Neutrophil (primary cell): ENCODE measurements around the gene FCAR.
A peak's percentile ranks its signal among the peaks of the same experiment; 100 is the strongest.
"Not testable (repeated sequence)": the region's sequence is repeated elsewhere in the genome, so short reads cannot be mapped to it uniquely, and the experiment has no call there.

Experiments
- H3K27ac ChIP-seq: fragments of 200-600 bp; sonication (generic); 2 replicates; pipeline ENCODE4 v1.5.1; 2016; ENCODE audit warnings: mild to moderate bottlenecking, moderate library complexity
- H3K27me3 ChIP-seq: fragments of 200-600 bp; sonication (generic); 2 replicates; pipeline ENCODE4 v1.6.0; 2016; ENCODE audit warnings: mild to moderate bottlenecking
- H3K36me3 ChIP-seq: fragments of 200-600 bp; sonication (generic); 2 replicates; pipeline ENCODE4 v1.5.1; 2017
- H3K4me1 ChIP-seq, 2 experiments: fragments of 200-600 bp in 1 of 2; sonication (generic) in 1 of 2; 1 replicate in 1 of 2; 2 replicates in 1 of 2; pipeline versions ENCODE4 v1.5.1 to v1.6.1; 2013 to 2016; ENCODE audit warnings: low read depth in 1 of 2, low read length in 1 of 2, mild to moderate bottlenecking in 1 of 2, moderate library complexity in 1 of 2; ENCODE audit not compliant: control insufficient read depth in 1 of 2, insufficient read depth in 1 of 2
- H3K4me3 ChIP-seq, 2 experiments: fragments of 200-600 bp in 1 of 2; sonication (generic) in 1 of 2; 1 replicate in 1 of 2; 2 replicates in 1 of 2; pipeline ENCODE4 v1.5.1; 2013 to 2016; ENCODE audit warnings: low read depth in 1 of 2, low read length in 1 of 2, mild to moderate bottlenecking in 1 of 2, moderate library complexity in 1 of 2
- H3K9me3 ChIP-seq: fragments of 200-600 bp; sonication (generic); 2 replicates; pipeline ENCODE4 v1.5.1; 2016
- CTCF ChIP-seq: fragments of 200-600 bp; sonication (generic); IDR thresholded peaks from 2 replicates; pipeline ENCODE4 v1.5.1; 2016; ENCODE audit warnings: antibody characterized with exemption

FCAR gene

GRCh38 chr19:54873990-54874389 lies at the start of gene FCAR:
Gene FCAR (plus strand): TSS chr19:54874235. CDS start chr19:54874290, 55 bp downstream.
- Histone ChIP-seq H3K4me3 (peak within 1 kb of the TSS; percentile 84 to 92), H3K4me1 (peaks cover 69 to 73% of the 10 kb centered on the region in 2 experiments), H3K27me3 (no peaks in the 10 kb centered on the region), H3K9me3 (no peaks in the 10 kb centered on the region), H3K27ac (peak within 1 kb of the TSS; percentile 95), H3K36me3 (peaks cover 7% of the 10 kb centered on the region)
- no peak for TF ChIP-seq CTCF

- not testable (repeated sequence) for H3K27me3 ChIP-seq, H3K4me3 ChIP-seq, H3K36me3 ChIP-seq, H3K9me3 ChIP-seq
- Histone ChIP-seq H3K4me1 (peaks cover 23 to 25% of the 10 kb centered on the region in 2 experiments), H3K27ac (peak overlapping the region; percentile 80)
Measured at GRCh38 chr19:54824416-54824815, 49.6 kb upstream of the FCAR start.

- H3K27ac ChIP-seq = peak overlapping the region; percentile 80
- H3K36me3 ChIP-seq, H3K9me3 ChIP-seq, H3K27me3 ChIP-seq: not testable (repeated sequence)
- H3K4me3 ChIP-seq = peak overlapping the region in 1 of 2 experiments; percentile 24
- H3K4me1 ChIP-seq = peaks cover 23 to 24% of the 10 kb centered on the region in 2 experiments
Measured at GRCh38 chr19:54825326-54825725, 48.7 kb upstream of the FCAR start.

- H3K4me1 ChIP-seq = peaks cover 23 to 24% of the 10 kb centered on the region in 2 experiments
- H3K9me3 ChIP-seq, H3K36me3 ChIP-seq, H3K4me3 ChIP-seq, H3K27me3 ChIP-seq, H3K27ac ChIP-seq: not testable (repeated sequence)
Measured at GRCh38 chr19:54828064-54828463, 46.0 kb upstream of the FCAR start.

- H3K36me3 ChIP-seq, H3K9me3 ChIP-seq, H3K27me3 ChIP-seq, H3K27ac ChIP-seq, H3K4me3 ChIP-seq: not testable (repeated sequence)
- H3K4me1 ChIP-seq = peaks cover 7 to 13% of the 10 kb centered on the region in 2 experiments
Measured at GRCh38 chr19:54832496-54832895, 41.5 kb upstream of the FCAR start, which contains the start of gene KIR2DS4. Gene KIR2DS4 (plus strand): TSS chr19:54832676.

GRCh38 chr19:54835126-54835525 lies 38.9 kb upstream of the FCAR start:
- not testable (repeated sequence) for H3K4me3 ChIP-seq, H3K36me3 ChIP-seq, H3K27ac ChIP-seq, H3K9me3 ChIP-seq, H3K27me3 ChIP-seq
- H3K4me1 ChIP-seq = peaks cover 15 to 23% of the 10 kb centered on the region in 2 experiments

- Histone ChIP-seq H3K4me1 (peaks cover 15 to 23% of the 10 kb centered on the region in 2 experiments), H3K27ac (peak overlapping the region; percentile 83), H3K4me3 (peak overlapping the region in 1 of 2 experiments; percentile 25)
- H3K27me3 ChIP-seq, H3K36me3 ChIP-seq, H3K9me3 ChIP-seq: not testable (repeated sequence)
Measured at GRCh38 chr19:54837522-54837921, 36.5 kb upstream of the FCAR start.

- H3K4me3 ChIP-seq, H3K27me3 ChIP-seq, H3K4me1 ChIP-seq, H3K9me3 ChIP-seq, H3K27ac ChIP-seq, H3K36me3 ChIP-seq: not testable (repeated sequence)
Measured at GRCh38 chr19:54843171-54843570, 30.9 kb upstream of the FCAR start.

GRCh38 chr19:54850061-54850640 lies 23.9 kb upstream of the FCAR start, which contains the start of gene KIR3DL2:
Gene KIR3DL2 (plus strand): TSS chr19:54850443. CDS start chr19:54850476, 33 bp downstream.
- H3K9me3 ChIP-seq, H3K4me3 ChIP-seq, H3K27me3 ChIP-seq, H3K36me3 ChIP-seq: not testable (repeated sequence)
- Histone ChIP-seq H3K4me1 (peaks cover 6 to 19% of the 10 kb centered on the region in 2 experiments), H3K27ac (peak within 1 kb of the TSS; percentile 59)
